Stimulated activated CD8-positive, alpha-beta memory T cell treated with anti-CD3 and anti-CD28 coated beads, Interleukin-2, amount 100 ng/mL, for 48 hours (primary cell): ENCODE data around the gene BCAR1.
"Not testable (repeated sequence)": the region's sequence is repeated elsewhere in the genome, so short reads cannot be mapped to it uniquely, and the experiment has no call there.

Source experiments
- DNase-seq, 2 donors: peaks; one replicate each; pipeline ENCODE4 v3.0.0-alpha.2; 2020; ENCODE audit warnings: low read depth in 2 of 2

The BCAR1 gene

GRCh38 chr16:75224306-75225082 is 26.9 kb downstream of the BCAR1 start:
- DNase-seq: no peak

GRCh38 chr16:75223129-75223528 is 28.3 kb downstream of the BCAR1 start:
- DNase-seq: not testable (repeated sequence)

GRCh38 chr16:75222271-75222783 is 29.1 kb downstream of the BCAR1 start:
- no peak for DNase-seq

- DNase-seq: no peak
Measured at GRCh38 chr16:75219838-75220237, 31.6 kb downstream of the BCAR1 start.

- DNase-seq: no peak
Measured at GRCh38 chr16:75219088-75219487, 32.3 kb downstream of the BCAR1 start.

- no peak for DNase-seq
Measured at GRCh38 chr16:75218256-75219076, 33.0 kb downstream of the BCAR1 start, which contains the start of gene CTRB1. TSS of gene CTRB1 (plus strand) at chr16:75218988. CDS start at chr16:75219008, 20 bp downstream.

- DNase-seq: no peak
Measured at GRCh38 chr16:75217389-75217851, 34.0 kb downstream of the BCAR1 start.

GRCh38 chr16:75216576-75216975 is 34.8 kb downstream of the BCAR1 start:
- DNase-seq: no peak

- DNase-seq: no peak
Measured at GRCh38 chr16:75216127-75216526, 35.3 kb downstream of the BCAR1 start.

GRCh38 chr16:75211286-75211685 is 40.1 kb downstream of the BCAR1 start:
- DNase-seq: not testable (repeated sequence)

GRCh38 chr16:75209944-75210343 is 41.5 kb downstream of the BCAR1 start:
- DNase-seq: no peak

- not testable (repeated sequence) for DNase-seq
Measured at GRCh38 chr16:75209514-75209913, 41.9 kb downstream of the BCAR1 start.

- no peak for DNase-seq
Measured at GRCh38 chr16:75208861-75209505, 42.4 kb downstream of the BCAR1 start.

- DNase-seq: no peak
Measured at GRCh38 chr16:75208242-75208825, 43.1 kb downstream of the BCAR1 start.

- no peak for DNase-seq
Measured at GRCh38 chr16:75207831-75208230, 43.6 kb downstream of the BCAR1 start.

- no peak for DNase-seq
Measured at GRCh38 chr16:75206749-75207451, 44.5 kb downstream of the BCAR1 start, which contains the start of gene CTRB2. TSS of gene CTRB2 (minus strand) at chr16:75207161. CDS start at chr16:75207141, 20 bp downstream.

- not testable (repeated sequence) for DNase-seq
Measured at GRCh38 chr16:75205961-75206748, 45.3 kb downstream of the BCAR1 start.

- not testable (repeated sequence) for DNase-seq
Measured at GRCh38 chr16:75205438-75205837, 46.0 kb downstream of the BCAR1 start.

- DNase-seq: not testable (repeated sequence)
Measured at GRCh38 chr16:75204905-75205304, 46.5 kb downstream of the BCAR1 start.

- no peak for DNase-seq
Measured at GRCh38 chr16:75204410-75204758, 47.0 kb downstream of the BCAR1 start.
